ENCODE results near the gene GABRD. TPM values are rescaled to one million over a fixed set of nuclear protein-coding genes. Genes with fewer than 3 reads are reported as not detected.

The GABRD gene
- total RNA-seq, 1 donor from 2014 or later = not detected

DNA sequence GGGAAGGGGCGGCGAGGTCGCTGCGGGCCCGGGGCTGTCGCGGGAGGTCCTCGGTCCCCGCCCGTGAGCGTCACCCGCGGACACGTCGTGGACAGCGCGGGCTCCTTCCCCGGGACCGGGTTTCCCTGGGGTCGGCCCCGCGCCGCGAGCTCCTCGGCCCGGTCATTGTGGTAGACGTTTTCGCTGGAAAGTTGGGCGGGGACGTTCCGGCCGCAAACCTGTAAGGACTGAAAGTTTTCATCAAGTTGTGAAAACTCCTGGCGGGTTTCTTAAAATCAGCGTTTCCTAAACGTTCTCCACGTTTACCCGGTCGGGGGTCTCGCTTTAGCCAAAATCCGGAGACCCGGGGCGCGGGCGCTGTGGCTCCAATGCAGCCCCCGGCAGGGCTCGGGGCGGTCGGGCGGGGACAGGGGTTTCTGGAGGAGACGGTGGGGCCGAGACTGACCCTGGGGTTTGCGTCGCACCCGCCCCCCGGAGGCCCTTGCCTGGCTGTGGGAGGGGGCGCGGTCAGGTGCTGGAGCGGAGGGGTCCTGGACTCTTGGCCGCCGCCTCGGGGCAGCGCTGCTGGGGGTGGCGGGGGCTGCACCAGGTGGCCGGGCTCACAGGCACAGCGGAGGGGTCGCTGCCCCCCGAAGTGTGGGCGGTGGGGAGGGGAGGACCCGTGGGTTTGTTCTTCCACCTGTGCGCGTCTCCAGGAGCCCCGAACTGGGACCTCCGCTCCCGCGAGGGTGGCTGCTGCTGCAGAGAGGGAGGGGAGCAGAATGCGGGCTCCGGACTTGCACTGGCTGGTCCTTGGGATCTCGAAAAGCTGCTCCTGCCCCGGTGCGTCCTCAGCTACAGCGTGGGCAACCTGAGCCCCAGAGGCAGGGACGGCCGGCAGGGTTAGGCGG is 31.9 kb downstream of the GABRD start:
- TF ChIP-seq EZH2 (IDR thresholded peaks at IDR 0.05; ENCODE audit: insufficient read depth, low read length) = peak; percentile 80
- TF ChIP-seq, protein P1, sequence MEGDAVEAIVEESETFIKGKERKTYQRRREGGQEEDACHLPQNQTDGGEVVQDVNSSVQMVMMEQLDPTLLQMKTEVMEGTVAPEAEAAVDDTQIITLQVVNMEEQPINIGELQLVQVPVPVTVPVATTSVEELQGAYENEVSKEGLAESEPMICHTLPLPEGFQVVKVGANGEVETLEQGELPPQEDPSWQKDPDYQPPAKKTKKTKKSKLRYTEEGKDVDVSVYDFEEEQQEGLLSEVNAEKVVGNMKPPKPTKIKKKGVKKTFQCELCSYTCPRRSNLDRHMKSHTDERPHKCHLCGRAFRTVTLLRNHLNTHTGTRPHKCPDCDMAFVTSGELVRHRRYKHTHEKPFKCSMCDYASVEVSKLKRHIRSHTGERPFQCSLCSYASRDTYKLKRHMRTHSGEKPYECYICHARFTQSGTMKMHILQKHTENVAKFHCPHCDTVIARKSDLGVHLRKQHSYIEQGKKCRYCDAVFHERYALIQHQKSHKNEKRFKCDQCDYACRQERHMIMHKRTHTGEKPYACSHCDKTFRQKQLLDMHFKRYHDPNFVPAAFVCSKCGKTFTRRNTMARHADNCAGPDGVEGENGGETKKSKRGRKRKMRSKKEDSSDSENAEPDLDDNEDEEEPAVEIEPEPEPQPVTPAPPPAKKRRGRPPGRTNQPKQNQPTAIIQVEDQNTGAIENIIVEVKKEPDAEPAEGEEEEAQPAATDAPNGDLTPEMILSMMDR (IDR thresholded peaks at IDR 0.05; ENCODE audit: insufficient read depth, low read depth, low read length) = no peak
- H3K27ac ChIP-seq (ENCODE audit: low read depth, low read length) = no peak overlapping the region
- DNase-seq (ENCODE audit: low read depth) (no peak), FAIRE-seq (no peak)
- H3K4me1 ChIP-seq (ENCODE audit: insufficient read depth, low read length) = no peaks in the 10 kb centered on the region
- Mint-ChIP-seq H3K4me1 (ENCODE audit: low read depth, unreplicated experiment) (no peaks in the 10 kb centered on the region), H3K4me3 (ENCODE audit: unreplicated experiment) (peak overlapping the region; percentile 76), H3K27ac (ENCODE audit: unreplicated experiment) (no peak overlapping the region), H3K36me3 (ENCODE audit: low read depth, unreplicated experiment) (peaks cover 4% of the 10 kb centered on the region), H3K27me3 (ENCODE audit: low read depth, unreplicated experiment) (peaks cover 6% of the 10 kb centered on the region), H3K9me3 (ENCODE audit: unreplicated experiment) (no peaks in the 10 kb centered on the region)
- H3K9me3 ChIP-seq (ENCODE audit: insufficient read depth, low read depth, low read length) = no peaks in the 10 kb centered on the region
- H3K4me3 ChIP-seq (ENCODE audit: insufficient read depth, low read depth, low read length) = no peak overlapping the region
- no peaks in the 10 kb centered on the region for H4K20me1 ChIP-seq (ENCODE audit: insufficient read depth, low read length)
- H3K4me2 ChIP-seq (ENCODE audit: low read length) = peak overlapping the region; percentile 5
- no peak overlapping the region for H3K9ac ChIP-seq (ENCODE audit: low read length)
- no peaks in the 10 kb centered on the region for H3K79me2 ChIP-seq (ENCODE audit: insufficient read depth, low read length)
- H2AFZ ChIP-seq (ENCODE audit: low read depth, low read length) = no peak overlapping the region
- H3K36me3 ChIP-seq (ENCODE audit: insufficient read depth, low read length) = no peaks in the 10 kb centered on the region
- peaks cover 26% of the 10 kb centered on the region for H3K27me3 ChIP-seq (ENCODE audit: insufficient read depth, low read length)

DNA sequence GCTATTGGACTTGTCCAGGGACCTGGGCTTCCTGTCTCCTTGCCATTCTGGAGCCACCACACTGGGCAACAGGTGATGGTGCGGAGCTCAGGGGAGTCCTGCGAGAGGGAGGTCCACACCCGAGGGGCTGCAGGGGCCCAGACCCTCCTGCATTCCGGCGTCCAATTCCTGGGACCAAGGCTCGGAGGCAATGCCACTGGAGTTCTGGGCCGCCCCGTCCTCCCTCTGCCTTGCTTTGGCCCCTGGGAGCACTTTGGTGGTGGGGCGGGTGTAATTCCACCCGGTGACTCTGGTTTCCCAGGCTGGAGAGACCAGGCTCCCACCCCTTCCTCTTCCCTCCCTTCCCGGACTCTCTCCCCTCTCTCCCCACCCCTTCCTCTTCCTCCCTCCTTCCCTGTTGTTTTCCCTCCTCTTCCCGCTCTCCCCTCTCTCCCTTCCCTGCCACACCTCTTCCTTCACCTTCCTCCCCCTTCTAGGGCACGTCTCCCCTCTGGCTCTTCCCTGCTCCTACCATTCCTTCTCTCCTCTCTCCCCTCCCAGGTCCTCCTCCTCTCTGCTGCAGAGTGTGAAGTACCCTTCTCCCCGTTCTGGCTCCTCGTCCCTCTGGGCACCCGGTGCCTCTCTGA is 33.0 kb downstream of the GABRD start:
- Mint-ChIP-seq H3K27ac (ENCODE audit: unreplicated experiment) (peak overlapping the region; percentile 18), H3K27me3 (ENCODE audit: low read depth, unreplicated experiment) (peaks cover 6% of the 10 kb centered on the region), H3K36me3 (ENCODE audit: low read depth, unreplicated experiment) (peaks cover 4% of the 10 kb centered on the region), H3K9me3 (ENCODE audit: unreplicated experiment) (no peaks in the 10 kb centered on the region), H3K4me3 (ENCODE audit: unreplicated experiment) (peak overlapping the region; percentile 76), H3K4me1 (ENCODE audit: low read depth, unreplicated experiment) (no peaks in the 10 kb centered on the region)
- Histone ChIP-seq H3K9me3 (ENCODE audit: insufficient read depth, low read depth, low read length) (no peaks in the 10 kb centered on the region), H3K9ac (ENCODE audit: low read length) (no peak overlapping the region), H3K27me3 (ENCODE audit: insufficient read depth, low read length) (peaks cover 24% of the 10 kb centered on the region), H3K36me3 (ENCODE audit: insufficient read depth, low read length) (no peaks in the 10 kb centered on the region), H4K20me1 (ENCODE audit: insufficient read depth, low read length) (no peaks in the 10 kb centered on the region), H3K4me2 (ENCODE audit: low read length) (no peak overlapping the region), H2AFZ (ENCODE audit: low read depth, low read length) (no peak overlapping the region), H3K4me1 (ENCODE audit: insufficient read depth, low read length) (no peaks in the 10 kb centered on the region), H3K4me3 (ENCODE audit: insufficient read depth, low read depth, low read length) (no peak overlapping the region), H3K27ac (ENCODE audit: low read depth, low read length) (no peak overlapping the region), H3K79me2 (ENCODE audit: insufficient read depth, low read length) (no peaks in the 10 kb centered on the region)
- FAIRE-seq (no peak), DNase-seq (ENCODE audit: low read depth) (no peak)
- TF ChIP-seq, protein P1 (IDR thresholded peaks at IDR 0.05; ENCODE audit: insufficient read depth, low read depth, low read length) = no peak
- TF ChIP-seq EZH2 (IDR thresholded peaks at IDR 0.05; ENCODE audit: insufficient read depth, low read length) = no peak
